Measurements from ENCODE around the gene HLA-DMB. TPM values are rescaled to one million over a fixed set of nuclear protein-coding genes. Genes with fewer than 3 reads are reported as not detected.

HLA-DMB gene
- total RNA-seq, 1 experiment from 2014 or later = 0.34 TPM

GRCh38 chr6:32920715-32921114 is 20.1 kb downstream of the HLA-DMB start:
- Histone ChIP-seq H3K27me3 (replicated peaks; ENCODE audit: insufficient read depth, low read depth, low read length, poor library complexity) (peaks cover 26% of the 10 kb centered on the region), H3K9me3 (ENCODE audit: low read depth, low read length, poor library complexity, severe bottlenecking) (no peaks in the 10 kb centered on the region), H3K4me1 (ENCODE audit: insufficient read depth, low read length, poor library complexity, severe bottlenecking) (no peaks in the 10 kb centered on the region), H3K36me3 (ENCODE audit: insufficient read depth, low read length, poor library complexity, severe bottlenecking) (no peaks in the 10 kb centered on the region), H3K27ac (ENCODE audit: low read depth, low read length, poor library complexity, severe bottlenecking) (no peak overlapping the region), H3K4me3 (ENCODE audit: low read depth, low read length, poor library complexity, severe bottlenecking) (no peak overlapping the region)
- no peak for DNase-seq (ENCODE audit: low spot score)
- TF ChIP-seq, protein P1, sequence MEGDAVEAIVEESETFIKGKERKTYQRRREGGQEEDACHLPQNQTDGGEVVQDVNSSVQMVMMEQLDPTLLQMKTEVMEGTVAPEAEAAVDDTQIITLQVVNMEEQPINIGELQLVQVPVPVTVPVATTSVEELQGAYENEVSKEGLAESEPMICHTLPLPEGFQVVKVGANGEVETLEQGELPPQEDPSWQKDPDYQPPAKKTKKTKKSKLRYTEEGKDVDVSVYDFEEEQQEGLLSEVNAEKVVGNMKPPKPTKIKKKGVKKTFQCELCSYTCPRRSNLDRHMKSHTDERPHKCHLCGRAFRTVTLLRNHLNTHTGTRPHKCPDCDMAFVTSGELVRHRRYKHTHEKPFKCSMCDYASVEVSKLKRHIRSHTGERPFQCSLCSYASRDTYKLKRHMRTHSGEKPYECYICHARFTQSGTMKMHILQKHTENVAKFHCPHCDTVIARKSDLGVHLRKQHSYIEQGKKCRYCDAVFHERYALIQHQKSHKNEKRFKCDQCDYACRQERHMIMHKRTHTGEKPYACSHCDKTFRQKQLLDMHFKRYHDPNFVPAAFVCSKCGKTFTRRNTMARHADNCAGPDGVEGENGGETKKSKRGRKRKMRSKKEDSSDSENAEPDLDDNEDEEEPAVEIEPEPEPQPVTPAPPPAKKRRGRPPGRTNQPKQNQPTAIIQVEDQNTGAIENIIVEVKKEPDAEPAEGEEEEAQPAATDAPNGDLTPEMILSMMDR (conservative IDR thresholded peaks at IDR 0.05; ENCODE audit: low read depth, low read length) = no peak
- TF ChIP-seq EZH2 (IDR thresholded peaks at IDR 0.05; ENCODE audit: borderline replicate concordance, low read depth, low read length, poor library complexity, severe bottlenecking) = no peak
- intact Hi-C loops (cut with micrococcal nuclease; ENCODE audit: unreplicated experiment) = no loop called here
- ChIA-PET POLR2A (ENCODE audit: low non-redundant PET) (no interaction called here), CTCF (no interaction called here)
- BruUV-seq (replicated peaks) = no TSS peak

DNA sequence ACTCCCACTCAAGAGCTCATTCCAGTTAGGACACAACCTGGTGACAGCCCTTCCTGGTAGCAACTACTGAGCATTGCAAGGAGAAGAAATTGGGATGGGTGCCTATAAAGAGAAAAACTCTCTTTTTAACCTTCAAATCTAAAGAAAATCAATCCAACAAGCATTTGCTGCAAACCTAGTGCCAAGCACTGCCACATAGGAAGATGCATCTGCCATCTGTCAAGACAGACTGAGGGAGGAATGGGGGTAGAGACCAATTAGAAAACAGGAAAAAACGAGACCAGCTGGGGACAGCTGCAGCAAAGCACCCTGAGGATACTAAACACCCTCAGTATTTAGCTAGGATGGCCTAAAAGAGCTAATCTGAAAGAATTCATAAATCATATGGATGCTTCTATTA is 27.9 kb downstream of the HLA-DMB start:
- Histone ChIP-seq H3K4me3 (ENCODE audit: low read depth, low read length, poor library complexity, severe bottlenecking) (no peak overlapping the region), H3K27me3 (replicated peaks; ENCODE audit: insufficient read depth, low read depth, low read length, poor library complexity) (no peaks in the 10 kb centered on the region), H3K27ac (ENCODE audit: low read depth, low read length, poor library complexity, severe bottlenecking) (no peak overlapping the region), H3K9me3 (ENCODE audit: low read depth, low read length, poor library complexity, severe bottlenecking) (no peaks in the 10 kb centered on the region), H3K4me1 (ENCODE audit: insufficient read depth, low read length, poor library complexity, severe bottlenecking) (no peaks in the 10 kb centered on the region), H3K36me3 (ENCODE audit: insufficient read depth, low read length, poor library complexity, severe bottlenecking) (no peaks in the 10 kb centered on the region)
- intact Hi-C loops (cut with micrococcal nuclease; ENCODE audit: unreplicated experiment) = no loop called here
- CTCF ChIA-PET = no interaction called here
- POLR2A ChIA-PET (ENCODE audit: low non-redundant PET) = interaction anchor here (0.7 kb wide), 1 partner anchor 12 kb away, joined by 4 read pairs; no protein-coding TSS in a partner anchor
- TF ChIP-seq, protein P1 (conservative IDR thresholded peaks at IDR 0.05; ENCODE audit: low read depth, low read length) = no peak
- no peak for TF ChIP-seq EZH2 (IDR thresholded peaks at IDR 0.05; ENCODE audit: borderline replicate concordance, low read depth, low read length, poor library complexity, severe bottlenecking)
- DNase-seq (ENCODE audit: low spot score) = no peak
- BruUV-seq (replicated peaks) = no TSS peak

- Histone ChIP-seq H3K4me3 (ENCODE audit: low read depth, low read length, poor library complexity, severe bottlenecking) (no peak overlapping the region), H3K9me3 (ENCODE audit: low read depth, low read length, poor library complexity, severe bottlenecking) (no peaks in the 10 kb centered on the region), H3K27ac (ENCODE audit: low read depth, low read length, poor library complexity, severe bottlenecking) (no peak overlapping the region), H3K36me3 (ENCODE audit: insufficient read depth, low read length, poor library complexity, severe bottlenecking) (no peaks in the 10 kb centered on the region), H3K4me1 (ENCODE audit: insufficient read depth, low read length, poor library complexity, severe bottlenecking) (no peaks in the 10 kb centered on the region), H3K27me3 (replicated peaks; ENCODE audit: insufficient read depth, low read depth, low read length, poor library complexity) (no peaks in the 10 kb centered on the region)
- CTCF ChIA-PET = no interaction called here
- no peak for DNase-seq (ENCODE audit: low spot score)
- intact Hi-C loops (cut with micrococcal nuclease; ENCODE audit: unreplicated experiment) = no loop called here
- TF ChIP-seq, protein P1 (conservative IDR thresholded peaks at IDR 0.05; ENCODE audit: low read depth, low read length) = no peak
- TF ChIP-seq EZH2 (IDR thresholded peaks at IDR 0.05; ENCODE audit: borderline replicate concordance, low read depth, low read length, poor library complexity, severe bottlenecking) = no peak
- POLR2A ChIA-PET (ENCODE audit: low non-redundant PET) = no interaction called here
- BruUV-seq (replicated peaks) = no TSS peak
Observed at GRCh38 chr6:32908897-32909296, 31.9 kb downstream of the HLA-DMB start.
